Fibroblast of peridontal ligament (primary cell): Measurements from ENCODE around the gene SH3BP5L.

Source experiments
- DNase-seq: peaks from one replicate; pipeline ENCODE4 v3.0.0-alpha.2; 2010; ENCODE audit errors: extremely low read depth

The SH3BP5L gene

DNA sequence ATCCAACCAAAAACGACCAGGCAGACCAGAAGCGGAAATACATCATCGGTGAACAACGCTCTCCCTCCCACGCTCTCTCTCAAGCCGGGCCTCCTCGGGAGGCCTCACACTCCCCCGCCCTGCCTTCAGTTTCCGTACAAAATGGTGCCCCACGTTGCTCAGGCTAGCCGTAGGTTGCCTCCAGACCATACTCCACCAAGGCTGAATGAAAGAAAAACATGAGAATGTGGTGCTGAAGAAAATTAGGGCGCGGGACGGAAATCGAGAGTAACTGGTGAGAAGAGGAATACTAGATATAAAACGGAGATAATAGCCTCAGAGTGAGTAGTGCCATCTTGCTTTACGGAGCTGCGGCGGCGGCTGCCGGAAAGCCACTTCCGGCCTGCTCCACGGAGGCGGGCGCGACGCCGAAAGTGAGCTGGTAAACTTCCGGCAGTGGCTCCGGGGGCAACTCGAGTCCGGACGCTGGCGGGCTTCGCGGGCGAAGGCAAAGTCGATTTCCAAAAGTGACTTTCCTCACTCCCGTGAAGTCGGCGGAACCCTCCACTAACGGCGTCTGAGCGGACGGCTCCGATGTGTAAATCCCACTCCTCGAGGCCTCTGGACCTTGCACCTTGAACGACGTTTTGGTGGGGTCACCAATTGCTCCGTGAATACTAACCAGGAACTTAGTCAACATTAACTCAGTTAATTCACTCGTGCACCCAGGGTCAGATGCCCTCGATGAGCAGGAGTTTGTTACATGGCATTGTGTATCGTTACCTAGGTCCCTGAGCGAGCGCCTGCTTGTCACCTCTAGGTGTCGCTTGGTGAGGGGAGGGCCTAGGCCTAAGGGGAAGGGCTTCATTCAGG lies at the start of gene SH3BP5L:
TSS of gene SH3BP5L (minus strand) at position 7 of the 852 bp plus-strand sequence. CDS start 980 bp downstream, outside the sequence.
- DNase-seq: peak; percentile 95

DNA sequence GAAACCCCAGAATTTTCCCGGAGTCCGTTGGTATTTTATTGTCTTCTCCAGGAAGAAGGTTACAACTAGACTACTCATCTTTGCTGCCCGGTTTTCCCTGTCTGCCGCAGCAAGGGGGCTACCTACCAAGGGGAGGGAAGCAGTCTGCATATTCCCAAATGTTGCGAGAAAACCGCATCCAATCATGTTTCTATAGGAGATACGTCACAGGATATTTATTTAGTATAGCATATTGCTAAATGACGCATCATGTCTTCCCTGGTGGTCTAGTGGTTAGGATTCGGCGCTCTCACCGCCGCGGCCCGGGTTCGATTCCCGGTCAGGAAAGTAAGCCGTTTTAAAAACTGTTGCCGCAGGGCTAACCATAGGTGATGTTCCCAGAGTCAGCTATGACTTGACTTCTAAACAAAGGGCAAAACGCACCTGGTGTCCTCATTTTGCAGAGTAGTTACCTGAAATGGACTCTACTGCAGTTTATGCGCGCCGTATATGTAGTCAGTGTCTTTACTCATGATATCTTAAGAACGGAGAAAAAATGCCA lies 48.3 kb upstream of the SH3BP5L start:
- DNase-seq: peak; percentile 95

GRCh38 chr1:248873409-248873992 lies 47.8 kb upstream of the SH3BP5L start:
- peak; percentile 98 for DNase-seq

DNA sequence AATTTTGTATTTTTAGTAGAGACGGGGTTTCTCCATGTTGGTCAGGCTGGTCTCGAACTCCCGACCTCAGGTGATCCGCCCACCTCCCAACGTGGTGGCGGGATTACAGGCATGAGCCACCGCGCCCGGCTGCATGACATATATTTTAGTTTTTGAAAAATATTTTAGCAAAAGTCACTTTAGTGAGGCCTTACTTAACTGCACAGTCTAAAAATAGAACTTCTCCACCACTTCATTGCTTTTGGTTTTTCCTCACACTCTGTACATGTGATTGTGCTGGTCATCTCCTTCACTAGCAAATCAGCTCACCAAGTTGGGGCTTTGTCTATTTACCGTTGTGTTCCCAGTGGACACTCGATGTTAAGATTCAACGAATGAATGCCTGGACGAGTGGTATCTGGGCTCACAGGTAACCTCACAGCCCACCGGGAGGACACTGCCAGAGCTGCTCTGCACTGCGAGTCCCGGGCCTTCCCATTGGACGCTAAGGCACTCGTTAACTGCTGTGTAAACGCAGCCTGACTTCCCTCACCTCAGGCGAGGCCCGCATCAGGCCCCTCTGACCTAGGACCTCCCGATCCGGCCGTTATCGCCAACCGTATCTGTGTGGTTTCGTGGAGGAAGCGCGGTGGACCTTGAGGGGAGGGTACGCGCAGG lies 47.2 kb upstream of the SH3BP5L start:
- peak; percentile 69 for DNase-seq

DNA sequence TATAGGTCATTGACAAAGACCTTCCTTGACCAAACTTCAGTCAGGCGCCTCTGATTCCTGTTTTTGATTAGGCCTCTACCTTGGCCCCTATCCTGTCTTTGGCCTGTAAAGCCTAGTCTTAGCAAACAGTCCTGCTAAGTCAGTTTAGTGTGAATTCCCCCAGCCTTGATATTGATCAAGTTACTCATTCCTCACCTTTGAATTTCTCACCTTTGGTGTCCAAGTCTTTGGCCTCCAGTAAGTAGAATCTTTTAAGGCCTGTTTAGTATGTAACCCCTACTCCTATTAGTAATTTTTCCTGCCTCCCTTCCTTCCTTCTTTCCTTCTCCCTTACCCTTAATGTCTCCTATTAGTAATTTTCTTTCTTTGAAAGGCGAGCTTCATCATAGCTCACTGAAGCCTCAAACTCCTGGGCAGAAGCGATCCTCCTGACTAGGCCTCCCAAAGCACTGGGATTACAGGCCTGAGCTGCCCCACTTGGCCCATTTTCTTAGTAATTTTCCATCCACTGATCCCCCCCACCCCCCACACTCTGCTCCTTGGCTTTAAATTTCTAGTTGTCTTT lies 46.2 kb upstream of the SH3BP5L start:
- DNase-seq: no peak

- peak; percentile 49 for DNase-seq
Observed at GRCh38 chr1:248862998-248863881, 37.5 kb upstream of the SH3BP5L start.

- DNase-seq: no peak
Observed at GRCh38 chr1:248862695-248862997, 36.9 kb upstream of the SH3BP5L start.

DNA sequence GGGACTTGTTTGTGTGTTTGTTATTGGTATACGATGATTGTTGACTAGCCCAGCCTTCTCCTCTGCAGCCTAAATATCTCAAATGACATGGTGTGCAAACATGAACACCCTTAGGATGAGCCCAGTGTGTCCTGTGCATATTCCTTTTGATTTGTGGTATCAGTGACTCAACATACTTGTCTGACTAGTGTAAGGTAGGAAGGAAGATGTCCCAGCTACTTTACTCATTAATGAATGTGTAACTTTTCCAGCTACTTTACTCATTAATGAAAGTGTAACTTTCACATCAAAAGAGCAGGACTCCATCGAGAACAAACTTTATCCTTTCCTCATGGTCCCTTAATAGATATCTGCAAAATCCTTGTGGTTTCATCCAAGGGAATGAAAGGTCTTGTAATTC lies 35.9 kb upstream of the SH3BP5L start:
- no peak for DNase-seq

GRCh38 chr1:248860007-248860406 lies 34.3 kb upstream of the SH3BP5L start:
- no peak for DNase-seq

- peak; percentile 95 for DNase-seq
Observed at GRCh38 chr1:248858891-248859889, 33.5 kb upstream of the SH3BP5L start, which contains the start of gene ZNF692. ZNF692 (minus strand) TSS chr1:248859085; CDS start chr1:248858309, 776 bp downstream.

DNA sequence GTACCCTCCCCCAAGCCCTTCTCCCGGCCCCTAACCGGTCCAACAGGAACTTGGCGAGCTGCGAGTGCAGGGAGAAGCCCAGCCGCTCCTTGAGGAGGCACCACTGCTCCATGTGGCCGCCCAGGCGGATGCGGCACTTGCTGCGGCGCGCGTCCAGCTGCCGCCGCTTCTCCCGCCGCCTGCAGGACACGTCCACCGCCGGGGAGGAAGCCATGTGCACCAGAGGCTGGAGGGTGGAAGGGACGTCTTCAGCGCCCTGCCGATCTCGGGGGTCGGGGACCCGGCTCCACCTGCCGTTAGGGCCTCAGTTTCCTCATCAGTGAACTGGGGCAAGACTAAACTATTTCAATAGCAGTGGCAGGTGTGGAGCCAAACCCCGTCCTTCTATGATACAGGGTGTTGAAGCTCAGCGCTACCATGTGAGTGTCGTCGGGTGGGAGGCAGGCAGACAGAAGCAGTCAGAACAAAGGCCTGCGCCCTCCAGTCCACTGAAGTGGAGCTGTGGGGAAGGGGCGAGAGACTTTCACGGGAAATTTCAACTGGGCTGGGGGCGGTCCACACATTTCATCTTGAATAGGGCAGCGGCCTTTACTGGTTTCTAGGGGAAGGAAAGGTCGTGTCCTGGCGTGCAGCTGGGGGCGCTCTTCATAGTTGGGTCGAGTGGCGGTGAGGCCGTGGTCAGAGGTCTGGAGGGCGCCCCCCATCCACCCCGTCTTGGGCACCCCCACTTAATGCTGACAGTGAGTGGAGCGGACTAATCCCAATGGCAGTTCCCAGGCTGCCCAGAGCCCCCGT lies 32.6 kb upstream of the SH3BP5L start:
- DNase-seq: peak; percentile 44

DNA sequence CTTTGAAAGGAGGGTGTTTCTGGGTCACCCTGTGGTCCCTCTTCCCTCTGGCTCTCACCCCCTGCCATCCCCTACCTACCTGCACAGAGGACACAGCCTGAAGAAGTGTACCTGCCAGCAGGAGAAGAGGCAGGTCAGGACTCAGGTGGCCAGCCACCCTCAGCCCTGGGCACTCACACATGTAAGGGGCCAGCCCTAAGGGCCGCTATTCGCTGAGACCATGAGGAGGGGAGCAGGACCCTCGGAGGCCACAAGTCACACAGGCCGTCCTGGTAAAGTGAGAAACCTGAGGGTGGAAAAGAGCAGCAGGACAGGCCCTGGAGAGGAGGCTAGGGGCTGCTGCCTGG lies 32.0 kb upstream of the SH3BP5L start:
- no peak for DNase-seq

GRCh38 chr1:248857201-248857600 lies 31.5 kb upstream of the SH3BP5L start:
- no peak for DNase-seq

DNA sequence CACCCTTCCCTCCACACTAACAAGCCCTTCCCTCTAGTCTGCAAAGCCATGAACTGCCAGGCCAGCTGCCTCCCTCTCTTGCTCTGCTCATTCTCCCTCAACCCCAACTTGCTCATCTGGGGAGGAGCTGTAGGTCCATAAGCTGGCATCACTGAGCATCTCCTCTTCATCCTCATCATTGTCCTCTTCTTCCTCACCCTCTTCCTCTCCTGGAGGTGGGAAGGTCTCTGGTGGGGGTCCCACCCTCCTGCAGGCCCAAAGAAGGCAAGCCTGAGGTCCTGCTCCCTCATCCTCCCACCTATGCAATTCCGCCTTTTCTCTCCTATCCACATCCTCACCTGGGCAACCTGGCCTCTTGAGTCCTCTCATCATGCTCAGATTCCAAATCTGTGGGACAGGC lies 30.5 kb upstream of the SH3BP5L start:
- no peak for DNase-seq

GRCh38 chr1:248855580-248855979 lies 29.9 kb upstream of the SH3BP5L start:
- no peak for DNase-seq

- no peak for DNase-seq
Observed at GRCh38 chr1:248853663-248854375, 28.1 kb upstream of the SH3BP5L start.

DNA sequence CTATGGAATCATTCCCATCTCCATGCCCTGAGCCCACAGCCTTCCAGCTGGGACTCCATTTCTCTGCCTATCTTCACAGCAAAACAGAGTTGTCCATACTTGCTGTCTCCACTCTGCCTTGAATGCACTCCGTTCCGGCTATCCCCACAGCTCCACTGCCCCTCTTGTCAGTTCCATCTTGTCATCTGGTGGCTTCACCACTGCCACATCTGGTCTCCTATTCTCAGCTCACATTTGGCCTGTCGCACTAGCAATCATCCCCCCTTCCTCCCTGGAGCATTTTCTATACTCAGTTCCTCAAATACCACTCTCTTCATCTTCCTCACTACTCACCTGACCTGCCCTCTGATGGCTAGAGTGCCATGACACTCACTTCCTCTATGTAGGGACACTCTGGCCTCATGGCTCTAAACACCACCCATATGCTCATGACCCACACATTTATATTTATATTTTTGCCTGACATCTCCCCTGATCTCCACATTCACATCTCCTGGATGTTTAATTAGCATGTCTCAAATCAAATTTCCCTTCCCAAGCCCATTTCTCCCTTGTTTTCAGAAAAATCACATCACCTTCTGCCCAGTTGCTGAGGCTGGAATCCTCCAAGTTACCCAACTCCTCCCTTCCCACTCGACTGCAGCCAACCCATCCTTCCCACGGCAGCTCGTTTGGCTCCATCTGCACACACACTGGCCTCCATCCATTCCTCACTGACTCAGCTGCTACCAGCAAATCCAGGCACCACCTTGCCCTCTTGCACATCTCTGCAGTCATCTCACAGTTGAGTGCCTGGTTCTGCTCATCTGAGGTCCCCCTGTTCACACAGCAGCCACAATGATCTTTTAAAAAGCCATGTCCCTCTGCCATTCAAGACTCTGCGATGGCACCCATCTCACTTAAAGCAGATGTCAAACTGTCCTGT lies 27.0 kb upstream of the SH3BP5L start:
- peak; percentile 87 for DNase-seq
